Small intestine (tissue), 7 donors: ENCODE data around the gene CPEB4. TPM values are rescaled to one million over a fixed set of nuclear protein-coding genes. Genes with fewer than 3 reads are reported as not detected.

Experiments used
- DNase-seq, 2 donors: peaks; one replicate each; pipeline versions ENCODE4 v3.0.0 to v3.0.0-alpha.2; 2013
- FAIRE-seq: peaks from 2 replicates; lab custom pipeline; 2012; peaks lifted over from hg19 to GRCh38; lab: Jason Lieb, UNC
- H3K27ac ChIP-seq, 3 donors: one replicate each; pipeline ENCODE4 v1.5.1; 2013; ENCODE audit warnings: low read length in 2 of 3, mild to moderate bottlenecking in 2 of 3, control low read depth in 1 of 3, inconsistent platforms in 1 of 3, low read depth in 1 of 3, moderate library complexity in 1 of 3
- H3K27me3 ChIP-seq, 3 donors: one replicate each; pipeline ENCODE4 v1.6.1; 2013; ENCODE audit warnings: low read length in 3 of 3, inconsistent platforms in 1 of 3; ENCODE audit not compliant: control insufficient read depth in 3 of 3, insufficient read depth in 3 of 3
- H3K36me3 ChIP-seq, 3 donors: one replicate each; pipeline ENCODE4 v1.6.1; 2013; ENCODE audit warnings: low read length in 3 of 3, inconsistent platforms in 1 of 3, low read depth in 1 of 3, mild to moderate bottlenecking in 1 of 3, moderate library complexity in 1 of 3; ENCODE audit not compliant: control insufficient read depth in 3 of 3, insufficient read depth in 2 of 3
- H3K4me1 ChIP-seq, 3 donors: one replicate each; pipeline ENCODE4 v1.6.1; 2013; ENCODE audit warnings: low read length in 2 of 3, inconsistent platforms in 1 of 3, low read depth in 1 of 3, mild to moderate bottlenecking in 1 of 3, moderate library complexity in 1 of 3; ENCODE audit not compliant: control insufficient read depth in 3 of 3, insufficient read depth in 2 of 3
- H3K4me3 ChIP-seq, 3 donors: one replicate each; pipeline ENCODE4 v1.5.1; 2013; ENCODE audit warnings: low read length in 3 of 3, control low read depth in 1 of 3, inconsistent platforms in 1 of 3, low read depth in 1 of 3, mild to moderate bottlenecking in 1 of 3, moderate library complexity in 1 of 3
- H3K9me3 ChIP-seq, 2 donors: one replicate each; pipeline ENCODE4 v1.6.1; 2013; ENCODE audit warnings: low read depth in 1 of 2, low read length in 1 of 2; ENCODE audit not compliant: control insufficient read depth in 2 of 2, insufficient read depth in 1 of 2
- WGBS, 3 donors: extraction: QIAGEN DNeasy Blood & Tissue Kit; methylation state at CpG; one replicate each; pipeline ENCODE4 v1.1.7; 2013; 5-methylcytosine and 5-hydroxymethylcytosine counted together
- polyA plus RNA-seq, 4 donors: library from polyadenylated mRNA; stranded (reverse) in 3 of 4; unstranded in 1 of 4; fragments of 200-250 nt in 3 of 4; fragments of 120-200 nt in 1 of 4; gene quantifications; one replicate each; pipeline versions ENCODE4 v1.2.1 to v1.2.3, GENCODE V29; 2013
- donor health status: healthy with polysubstance abuse.
- donor health status: control.
- donor health status: control.
- donor health status: Bipolar disorder and iron deficiency.
- donor health status: healthy.

The CPEB4 gene
- polyA plus RNA-seq, 4 donors, result 7.8 to 55.0 (median 13.0) TPM

DNA sequence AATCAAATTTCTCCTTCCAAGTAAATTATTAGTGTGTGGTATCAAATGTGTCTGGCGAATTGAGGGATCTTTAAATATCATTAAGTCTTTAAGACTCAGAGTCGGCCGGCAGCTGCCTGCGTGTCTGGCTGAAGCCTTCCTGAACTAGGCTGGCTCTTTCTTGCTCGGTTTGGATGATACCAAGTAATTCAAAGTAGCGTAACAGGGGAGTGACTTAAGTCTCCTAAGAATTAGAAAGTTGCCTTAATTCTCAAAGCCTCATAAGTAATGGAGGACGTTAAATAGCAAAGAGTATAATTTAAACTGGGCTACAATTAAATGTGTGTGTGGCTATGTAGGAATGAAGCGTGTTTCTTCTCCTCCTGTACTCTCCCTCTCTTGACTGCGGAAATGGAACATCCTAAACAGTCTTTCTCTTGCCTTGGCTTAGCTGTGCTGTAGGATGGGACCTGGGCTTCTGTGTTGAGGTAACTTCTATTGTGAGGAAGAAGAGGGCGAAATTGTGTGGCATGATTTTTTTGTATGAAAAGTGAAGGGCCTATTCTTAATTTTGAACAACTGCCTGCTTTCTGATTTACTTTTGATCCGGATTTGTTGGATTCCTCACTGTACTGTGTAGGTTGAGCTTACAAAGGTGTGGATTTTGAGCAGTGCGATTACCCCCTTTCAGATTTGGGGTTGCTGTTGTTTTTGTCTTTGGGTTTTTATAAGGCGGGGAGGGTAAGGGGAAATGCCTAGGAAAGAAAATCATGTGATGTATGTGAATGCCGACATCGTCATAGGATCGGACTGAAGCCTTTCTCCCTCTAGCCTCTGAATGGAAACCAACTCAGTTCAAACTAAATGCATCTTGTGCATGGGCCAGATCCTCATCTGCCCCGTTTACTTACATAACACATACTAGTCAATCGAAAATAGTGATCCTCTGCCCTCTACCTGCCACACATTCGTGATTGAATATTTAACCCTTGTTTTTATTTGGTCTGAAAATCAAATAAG, 29.9 kb downstream of the CPEB4 start:
- peak; percentile 79 to 90 for DNase-seq
- peak overlapping the region; percentile 1 to 49 (median 36) for H3K4me3 ChIP-seq
- peaks cover 0 to 25% (median 2%) of the 10 kb centered on the region in 3 donors for H3K4me1 ChIP-seq
- peaks cover 0 to 13% (median 0%) of the 10 kb centered on the region in 3 donors for H3K36me3 ChIP-seq
- WGBS, 3 donors, result 1 to 3% (median 2%) methylated on average over 19 of the region's 19 CpGs
- H3K27me3 ChIP-seq, result no peaks in the 10 kb centered on the region
- no peak for FAIRE-seq
- peak overlapping the region; percentile 52 to 85 (median 72) for H3K27ac ChIP-seq
- H3K9me3 ChIP-seq, result no peaks in the 10 kb centered on the region

GRCh38 chr5:173919443-173919842, 31.3 kb downstream of the CPEB4 start:
- DNase-seq (peak; percentile 41 to 66), FAIRE-seq (no peak)
- peaks cover 0 to 8% (median 0%) of the 10 kb centered on the region in 3 donors for H3K36me3 ChIP-seq
- no peaks in the 10 kb centered on the region for H3K27me3 ChIP-seq
- H3K4me3 ChIP-seq, result no peak overlapping the region
- H3K27ac ChIP-seq, result peak overlapping the region in 1 of 3 donors; percentile 19
- H3K9me3 ChIP-seq, result no peaks in the 10 kb centered on the region
- WGBS, 3 donors, result 13 to 43% (median 33%) methylated on average over 2 of the region's 2 CpGs
- H3K4me1 ChIP-seq, result peaks cover 0 to 26% (median 2%) of the 10 kb centered on the region in 3 donors

DNA sequence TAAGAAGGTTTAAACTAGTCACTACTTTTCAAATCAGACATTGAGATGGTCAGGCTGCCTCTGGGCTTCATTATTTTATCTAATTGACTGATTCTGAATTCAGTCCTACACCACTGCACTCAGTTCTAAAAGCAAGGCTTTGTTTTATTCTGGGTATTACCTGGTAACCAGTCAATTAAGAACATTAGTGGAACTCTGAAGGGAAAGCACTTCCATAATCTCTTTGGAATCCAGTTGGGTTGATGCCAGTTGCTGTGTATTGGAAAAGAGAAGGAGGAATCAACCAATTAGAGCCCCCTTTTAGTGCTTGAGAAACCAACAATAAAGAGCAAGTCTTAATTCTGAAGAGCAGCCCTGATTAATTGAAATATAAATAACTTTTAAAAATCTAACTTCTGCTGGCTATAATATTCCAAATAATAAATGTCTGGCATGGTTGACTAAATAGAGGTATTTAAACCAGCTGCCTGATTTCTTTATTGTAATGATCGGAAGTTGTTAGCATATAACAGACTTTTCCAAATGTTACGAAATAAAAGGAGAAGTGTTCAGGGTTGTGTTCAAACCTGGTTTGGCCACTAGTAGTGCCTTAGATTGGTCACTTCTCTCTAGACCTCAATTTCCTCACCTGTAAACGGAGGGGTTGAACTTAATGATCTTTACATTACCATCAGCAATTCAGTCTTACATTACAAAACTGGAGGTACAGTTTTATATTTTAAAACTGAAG, 32.0 kb downstream of the CPEB4 start:
- Histone ChIP-seq H3K4me3 (no peak overlapping the region), H3K27me3 (no peaks in the 10 kb centered on the region), H3K36me3 (peaks cover 0 to 6% (median 0%) of the 10 kb centered on the region in 3 donors), H3K4me1 (peaks cover 0 to 34% (median 2%) of the 10 kb centered on the region in 3 donors), H3K9me3 (no peaks in the 10 kb centered on the region), H3K27ac (peak overlapping the region in 1 of 3 donors; percentile 19)
- 90 to 97% (median 94%) methylated on average over 3 of the region's 3 CpGs for WGBS, 3 donors
- DNase-seq, result no peak
- no peak for FAIRE-seq

DNA sequence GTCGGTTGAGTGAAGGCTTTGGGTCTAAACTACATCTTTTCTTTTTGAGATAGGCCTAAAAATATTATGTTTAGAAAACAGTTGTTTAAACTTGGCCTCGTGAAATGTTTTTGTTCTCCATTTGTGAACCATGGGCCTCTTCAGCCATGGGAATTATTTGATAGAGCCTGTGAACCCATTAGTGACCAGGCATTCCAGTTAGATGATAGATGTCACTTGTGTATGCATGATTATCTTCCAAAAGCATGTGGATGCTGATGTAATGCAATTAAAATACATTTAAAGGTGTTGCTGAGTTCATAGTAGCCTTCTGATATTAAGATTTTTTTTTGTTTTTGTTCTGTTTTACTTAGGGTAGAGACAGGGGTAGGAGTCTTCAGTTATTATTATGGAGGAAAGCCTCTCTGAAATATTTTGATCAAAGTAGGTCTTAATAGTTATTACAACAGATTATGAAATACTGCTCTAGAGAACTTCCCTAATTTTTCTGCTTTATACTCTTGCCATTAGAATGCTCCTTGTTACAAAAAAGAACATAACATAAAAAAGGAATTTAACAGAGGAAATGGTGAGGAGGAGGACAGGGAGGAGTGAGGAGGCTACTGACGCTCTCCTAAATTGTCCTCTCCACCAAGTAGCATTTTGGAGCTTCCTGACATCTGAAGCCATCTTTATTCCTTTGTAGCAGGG, 32.9 kb downstream of the CPEB4 start:
- 69 to 79% (median 70%) methylated on average over 3 of the region's 3 CpGs for WGBS, 3 donors
- peaks cover 0 to 6% (median 0%) of the 10 kb centered on the region in 3 donors for H3K36me3 ChIP-seq
- no peaks in the 10 kb centered on the region for H3K9me3 ChIP-seq
- H3K27me3 ChIP-seq, result no peaks in the 10 kb centered on the region
- no peak overlapping the region for H3K27ac ChIP-seq
- H3K4me3 ChIP-seq, result no peak overlapping the region
- DNase-seq, result no peak
- FAIRE-seq, result no peak
- H3K4me1 ChIP-seq, result peaks cover 0 to 34% (median 2%) of the 10 kb centered on the region in 3 donors

- no peak overlapping the region for H3K4me3 ChIP-seq
- no peaks in the 10 kb centered on the region for H3K9me3 ChIP-seq
- peaks cover 0 to 34% (median 2%) of the 10 kb centered on the region in 3 donors for H3K4me1 ChIP-seq
- 94 to 98% (median 95%) methylated on average over 2 of the region's 2 CpGs for WGBS, 3 donors
- peaks cover 0 to 6% (median 0%) of the 10 kb centered on the region in 3 donors for H3K36me3 ChIP-seq
- DNase-seq, result no peak
- H3K27ac ChIP-seq, result no peak overlapping the region
- no peaks in the 10 kb centered on the region for H3K27me3 ChIP-seq
- no peak for FAIRE-seq
Measured at GRCh38 chr5:173922527-173922926, 34.4 kb downstream of the CPEB4 start.

DNA sequence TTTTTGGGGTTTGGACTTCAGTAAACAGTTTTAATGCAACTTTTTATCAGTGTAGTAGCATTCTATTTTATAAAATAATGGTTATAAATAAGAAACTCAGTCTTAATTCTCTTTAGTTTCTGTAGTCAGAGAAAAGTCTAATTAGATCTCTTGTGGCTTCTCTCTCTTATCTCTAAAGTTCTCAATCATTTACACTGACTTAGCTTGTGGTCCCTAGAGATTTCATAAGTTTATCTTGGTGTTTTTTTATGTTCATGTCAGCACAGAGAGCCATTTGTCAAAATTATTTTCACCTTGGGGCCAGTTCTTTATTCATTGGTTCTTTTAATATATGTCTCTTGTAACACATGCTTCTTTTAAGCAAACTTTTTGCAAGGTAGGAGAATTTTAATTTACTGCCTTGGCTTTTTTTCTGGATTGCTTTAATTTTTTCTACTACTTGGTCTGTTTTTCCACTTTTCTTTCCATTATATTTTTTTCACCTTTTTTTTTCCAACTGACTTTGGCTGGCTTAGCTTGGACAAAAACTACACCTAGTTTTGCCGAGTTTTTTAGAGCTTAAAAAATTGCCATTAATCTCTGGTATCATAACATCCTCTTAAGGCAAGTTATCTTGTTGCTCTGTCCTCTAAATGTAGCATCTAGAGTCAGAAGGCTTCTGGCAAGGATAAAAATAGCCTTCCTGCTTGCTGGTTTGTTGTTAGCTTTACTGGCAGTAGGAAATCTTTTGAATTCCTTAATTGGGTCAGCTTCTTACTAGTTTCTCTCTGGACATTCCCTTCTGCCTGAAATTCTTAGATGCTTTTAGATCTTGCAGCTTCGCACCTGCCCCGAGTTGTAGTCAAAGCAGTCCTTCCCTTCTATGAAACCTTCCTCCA, 35.3 kb downstream of the CPEB4 start:
- Histone ChIP-seq H3K27me3 (no peaks in the 10 kb centered on the region), H3K9me3 (no peaks in the 10 kb centered on the region), H3K36me3 (peaks cover 2 to 6% (median 2%) of the 10 kb centered on the region in 3 donors), H3K4me1 (peaks cover 0 to 31% (median 2%) of the 10 kb centered on the region in 3 donors), H3K4me3 (no peak overlapping the region), H3K27ac (no peak overlapping the region)
- FAIRE-seq (no peak), DNase-seq (no peak)
- 73 to 92% (median 88%) methylated on average over 3 of the region's 3 CpGs for WGBS, 3 donors

DNA sequence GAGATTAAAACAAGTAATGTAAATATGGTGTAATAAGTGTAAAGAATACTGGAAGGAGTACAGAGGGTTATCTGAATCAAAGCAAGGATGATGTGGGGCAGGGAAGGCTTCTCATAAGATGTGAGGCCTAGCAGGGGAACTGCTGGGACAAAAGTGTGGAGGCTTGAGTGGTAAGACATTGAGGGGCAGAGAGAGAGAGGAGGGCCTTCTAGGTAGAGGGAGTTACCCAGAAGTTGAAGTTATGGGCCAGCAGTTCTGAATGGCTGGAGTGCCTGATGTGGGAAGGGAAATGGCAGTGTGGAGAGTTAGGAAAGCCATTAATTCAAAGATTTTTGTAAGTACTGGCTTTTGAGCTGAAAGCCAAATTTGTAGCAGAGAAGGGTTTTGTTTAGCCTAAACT, 36.8 kb downstream of the CPEB4 start:
- Histone ChIP-seq H3K4me3 (no peak overlapping the region), H3K9me3 (no peaks in the 10 kb centered on the region), H3K4me1 (peaks cover 0 to 21% (median 2%) of the 10 kb centered on the region in 3 donors), H3K27ac (no peak overlapping the region), H3K27me3 (no peaks in the 10 kb centered on the region), H3K36me3 (peaks cover 2 to 10% (median 2%) of the 10 kb centered on the region in 3 donors)
- DNase-seq, result no peak
- no peak for FAIRE-seq
